Transverse colon (tissue), 4 donors: ENCODE results near the gene TPSB2.

ENCODE experiments used
- EP300 ChIP-seq: sonication (generic); formaldehyde crosslinking; IDR thresholded peaks from one replicate; pipeline ENCODE4 v1.6.1; 2017; ENCODE audit warnings: antibody characterized with exemption, low read depth
- POLR2AphosphoS5 ChIP-seq, 3 donors: sonication (generic); formaldehyde crosslinking; IDR thresholded peaks; one replicate each; pipeline ENCODE4 v1.6.1; 2016; ENCODE audit warnings: antibody characterized with exemption in 3 of 3
- TF ChIP-seq, protein P1 (sequence below), 5 experiments: fragments of 200-600 bp in 3 of 5; fragments of 450-650 bp in 2 of 5; sonication (generic) in 3 of 5; IDR thresholded peaks; 1 replicate in 2 of 5; 2 replicates in 3 of 5; pipeline ENCODE4 v1.5.1; 2016 to 2017; ENCODE audit warnings: antibody characterized with exemption in 5 of 5, inconsistent platforms in 3 of 5, mild to moderate bottlenecking in 2 of 5, moderate library complexity in 1 of 5

DNA sequence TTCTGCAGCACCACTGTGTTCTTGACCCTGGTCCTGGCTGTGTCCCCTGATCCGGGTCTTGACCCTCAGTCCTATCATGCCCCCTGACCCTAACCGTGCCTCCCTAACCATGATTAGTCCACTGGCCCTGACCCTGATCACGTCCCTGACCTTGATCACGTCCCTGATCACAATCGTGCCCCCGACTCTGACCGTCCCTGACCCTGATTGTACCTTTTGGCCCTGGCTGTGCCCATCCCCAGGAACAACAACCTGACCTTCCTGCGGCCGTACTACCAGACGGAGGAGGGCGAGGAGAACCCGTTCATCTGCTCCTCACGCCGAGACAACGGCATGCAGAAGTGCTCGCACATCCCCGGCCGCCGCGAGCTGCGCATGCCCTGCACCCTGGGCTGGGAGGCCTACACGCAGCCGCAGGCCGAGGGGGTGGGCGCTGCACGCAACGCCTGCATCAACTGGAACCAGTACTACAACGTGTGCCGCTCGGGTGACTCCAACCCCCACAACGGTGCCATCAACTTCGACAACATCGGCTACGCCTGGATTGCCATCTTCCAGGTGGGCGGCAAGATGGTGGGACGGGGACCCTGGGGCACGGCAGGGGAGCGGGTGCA, 29.9 kb downstream of the TPSB2 start:
- TF ChIP-seq, protein P1, sequence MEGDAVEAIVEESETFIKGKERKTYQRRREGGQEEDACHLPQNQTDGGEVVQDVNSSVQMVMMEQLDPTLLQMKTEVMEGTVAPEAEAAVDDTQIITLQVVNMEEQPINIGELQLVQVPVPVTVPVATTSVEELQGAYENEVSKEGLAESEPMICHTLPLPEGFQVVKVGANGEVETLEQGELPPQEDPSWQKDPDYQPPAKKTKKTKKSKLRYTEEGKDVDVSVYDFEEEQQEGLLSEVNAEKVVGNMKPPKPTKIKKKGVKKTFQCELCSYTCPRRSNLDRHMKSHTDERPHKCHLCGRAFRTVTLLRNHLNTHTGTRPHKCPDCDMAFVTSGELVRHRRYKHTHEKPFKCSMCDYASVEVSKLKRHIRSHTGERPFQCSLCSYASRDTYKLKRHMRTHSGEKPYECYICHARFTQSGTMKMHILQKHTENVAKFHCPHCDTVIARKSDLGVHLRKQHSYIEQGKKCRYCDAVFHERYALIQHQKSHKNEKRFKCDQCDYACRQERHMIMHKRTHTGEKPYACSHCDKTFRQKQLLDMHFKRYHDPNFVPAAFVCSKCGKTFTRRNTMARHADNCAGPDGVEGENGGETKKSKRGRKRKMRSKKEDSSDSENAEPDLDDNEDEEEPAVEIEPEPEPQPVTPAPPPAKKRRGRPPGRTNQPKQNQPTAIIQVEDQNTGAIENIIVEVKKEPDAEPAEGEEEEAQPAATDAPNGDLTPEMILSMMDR (IDR thresholded peaks at IDR 0.05) = no peak
- TF ChIP-seq POLR2AphosphoS5 (IDR thresholded peaks at IDR 0.05) (no peak), EP300 (no peak)
